ENCODE results near the gene ORM1. TPM values are rescaled to one million over a fixed set of nuclear protein-coding genes. Genes with fewer than 3 reads are reported as not detected.

The ORM1 gene
- polyA plus RNA-seq, 3 donors = 2.2 to 4.9 (median 2.8) TPM

GRCh38 chr9:114284316-114285060 lies 38.4 kb upstream of the ORM1 start:
- Mint-ChIP-seq H3K4me1 (peaks cover 5% of the 10 kb centered on the region), H3K9me3 (peaks cover 0 to 3% (median 0%) of the 10 kb centered on the region in 7 donors), H3K27me3 (ENCODE audit: low read depth in 3 of 3) (peaks cover 8 to 9% (median 8%) of the 10 kb centered on the region in 3 donors), H3K36me3 (no peaks in the 10 kb centered on the region), H3K27ac (peak overlapping the region in 1 of 7 donors; percentile 41), H3K4me3 (no peak overlapping the region)
- H3K9ac ChIP-seq (ENCODE audit: insufficient read depth, low read length, poor library complexity, severe bottlenecking) = no peak overlapping the region
- intact Hi-C loops (cut with micrococcal nuclease) = no loop called here
- H3K4me3 ChIP-seq (replicated peaks in 1 of 3; ENCODE audit: low read depth in 2 of 3, low read length in 3 of 3) = no peak overlapping the region
- peaks cover 4% of the 10 kb centered on the region in 2 donors for H3K4me1 ChIP-seq (ENCODE audit: control insufficient read depth in 1 of 2, insufficient read depth in 2 of 2, low read length in 2 of 2)
- no peaks in the 10 kb centered on the region for H3K36me3 ChIP-seq (replicated peaks in 1 of 2; ENCODE audit: control insufficient read depth in 1 of 2, insufficient read depth in 2 of 2, low read length in 2 of 2)
- DNase-seq = no peak
- H2AFZ ChIP-seq (ENCODE audit: insufficient read depth, low read depth, low read length, poor library complexity, severe bottlenecking) = no peak overlapping the region
- no peaks in the 10 kb centered on the region for H4K20me1 ChIP-seq (ENCODE audit: insufficient read depth, low read length)
- 96% methylated on average over 11 of the region's 11 CpGs for WGBS (ENCODE audit: insufficient coverage)
- no peaks in the 10 kb centered on the region for H3K79me2 ChIP-seq (ENCODE audit: insufficient read depth, low read length)
- no peaks in the 10 kb centered on the region for H3K9me3 ChIP-seq (replicated peaks in 1 of 2; ENCODE audit: control insufficient read depth in 1 of 2, insufficient read depth in 1 of 2, low read length in 2 of 2)
- no peaks in the 10 kb centered on the region for H3K27me3 ChIP-seq (ENCODE audit: control insufficient read depth in 2 of 2, insufficient read depth in 2 of 2, low read length in 2 of 2)
- no peak overlapping the region for H3K27ac ChIP-seq (ENCODE audit: low read depth in 1 of 2, low read length in 2 of 2)
- no peak for TF ChIP-seq CTCF (IDR thresholded peaks at IDR 0.05)
- no peak overlapping the region for H3K4me2 ChIP-seq (replicated peaks; ENCODE audit: extremely low read depth, low read length, poor library complexity, severe bottlenecking)

GRCh38 chr9:114285166-114285867 lies 37.6 kb upstream of the ORM1 start:
- Histone ChIP-seq H3K79me2 (ENCODE audit: insufficient read depth, low read length) (no peaks in the 10 kb centered on the region), H3K4me1 (ENCODE audit: control insufficient read depth in 1 of 2, insufficient read depth in 2 of 2, low read length in 2 of 2) (peaks cover 4% of the 10 kb centered on the region in 2 donors), H2AFZ (ENCODE audit: insufficient read depth, low read depth, low read length, poor library complexity, severe bottlenecking) (no peak overlapping the region), H4K20me1 (ENCODE audit: insufficient read depth, low read length) (no peaks in the 10 kb centered on the region), H3K4me2 (replicated peaks; ENCODE audit: extremely low read depth, low read length, poor library complexity, severe bottlenecking) (no peak overlapping the region), H3K27me3 (ENCODE audit: control insufficient read depth in 2 of 2, insufficient read depth in 2 of 2, low read length in 2 of 2) (no peaks in the 10 kb centered on the region), H3K9ac (ENCODE audit: insufficient read depth, low read length, poor library complexity, severe bottlenecking) (no peak overlapping the region), H3K36me3 (replicated peaks in 1 of 2; ENCODE audit: control insufficient read depth in 1 of 2, insufficient read depth in 2 of 2, low read length in 2 of 2) (no peaks in the 10 kb centered on the region), H3K27ac (ENCODE audit: low read depth in 1 of 2, low read length in 2 of 2) (no peak overlapping the region), H3K9me3 (replicated peaks in 1 of 2; ENCODE audit: control insufficient read depth in 1 of 2, insufficient read depth in 1 of 2, low read length in 2 of 2) (no peaks in the 10 kb centered on the region), H3K4me3 (replicated peaks in 1 of 3; ENCODE audit: low read depth in 2 of 3, low read length in 3 of 3) (no peak overlapping the region)
- 32% methylated on average over 19 of the region's 20 CpGs for WGBS (ENCODE audit: insufficient coverage)
- Mint-ChIP-seq H3K27me3 (ENCODE audit: low read depth in 3 of 3) (peaks cover 8 to 9% (median 8%) of the 10 kb centered on the region in 3 donors), H3K4me1 (peaks cover 5% of the 10 kb centered on the region), H3K4me3 (no peak overlapping the region), H3K36me3 (no peaks in the 10 kb centered on the region), H3K27ac (no peak overlapping the region), H3K9me3 (peaks cover 0 to 3% (median 0%) of the 10 kb centered on the region in 7 donors)
- DNase-seq = peak in 1 of 3 donors; percentile 27
- no peak for TF ChIP-seq CTCF (IDR thresholded peaks at IDR 0.05)
- intact Hi-C loops (cut with micrococcal nuclease) = no loop called here
